Panc1 (cell line): ENCODE data around the gene CTXND1. TPM values are rescaled to one million over a fixed set of nuclear protein-coding genes. Genes with fewer than 3 reads are reported as not detected.

Experiments used
- ATAC-seq: fragments of 200-7000 bp; cut with Tn5 transposase; 2 replicates; pipeline ENCODE4 v1.9.1; 2020; ENCODE audit warnings: mild to moderate bottlenecking, moderate library complexity
- BruUV-seq: library from RNA; stranded (reverse); fragments of 400-500 nt; replicated peaks from 2 replicates; lab custom pipeline; 2021; lab: Mats Ljungman, UMichigan
- CTCF ChIA-PET: fragments of 300-600 bp; sonication (Branson Sonifier 250); formaldehyde crosslinking; loops from one replicate; lab custom pipeline; 2022; ENCODE audit warnings: antibody characterized with exemption; lab: Charles Lee
- POLR2A ChIA-PET: fragments of 300-600 bp; sonication (Branson Sonifier 250); formaldehyde crosslinking; loops from one replicate; lab custom pipeline; 2022; ENCODE audit warnings: antibody characterized with exemption; lab: Charles Lee
- DNase-seq: peaks from one replicate; pipeline ENCODE4 v3.0.0-alpha.2; 2010; ENCODE audit warnings: low read depth, low spot score
- H3K27ac ChIP-seq: 2 replicates; pipeline ENCODE4 v1.5.1; 2011; ENCODE audit warnings: mild to moderate bottlenecking, low read length, inconsistent platforms
- H3K27me3 ChIP-seq: fragments of 200-500 bp; sonication (Bioruptor generic); 2 replicates; pipeline ENCODE4 v1.6.0; 2014; ENCODE audit warnings: low read length, inconsistent platforms; ENCODE audit not compliant: control insufficient read depth, insufficient read depth
- H3K36me3 ChIP-seq: fragments of 200-500 bp; sonication (Bioruptor generic); 2 replicates; pipeline ENCODE4 v1.5.1; 2014; ENCODE audit warnings: inconsistent platforms, mild to moderate bottlenecking, low read length, moderate library complexity; ENCODE audit not compliant: control insufficient read depth, insufficient read depth
- H3K4me1 ChIP-seq: 2 replicates; pipeline ENCODE4 v1.5.1; 2011; ENCODE audit warnings: inconsistent platforms, mild to moderate bottlenecking, low read length, moderate library complexity; ENCODE audit not compliant: control insufficient read depth, insufficient read depth
- H3K4me3 ChIP-seq, 2 experiments: 2 replicates each; pipeline ENCODE4 v1.5.1; 2011 to 2012; ENCODE audit warnings: low read depth in 2 of 2, low read length in 2 of 2, mild to moderate bottlenecking in 2 of 2, inconsistent platforms in 1 of 2, moderate library complexity in 1 of 2
- H3K9me3 ChIP-seq: fragments of 200-500 bp; sonication (Bioruptor generic); 2 replicates; pipeline ENCODE4 v1.5.1; 2014; ENCODE audit warnings: low read depth, mild to moderate bottlenecking, inconsistent platforms, low read length, moderate library complexity; ENCODE audit not compliant: control insufficient read depth, insufficient read depth
- CTCF ChIP-seq: fragments of 450-650 bp; IDR thresholded peaks from 2 replicates; pipeline ENCODE4 v1.5.1; 2017; ENCODE audit warnings: mild to moderate bottlenecking
- POLR2AphosphoS5 ChIP-seq: IDR thresholded peaks from 2 replicates; pipeline ENCODE4 v1.6.1; 2012; ENCODE audit warnings: mild to moderate bottlenecking, low read depth, low read length, moderate library complexity
- REST ChIP-seq, 2 experiments: IDR thresholded peaks; 2 replicates each; pipeline ENCODE4 v1.6.1; 2011 to 2012; ENCODE audit warnings: low read depth in 2 of 2, control low read depth in 1 of 2, low read length in 1 of 2, mild to moderate bottlenecking in 1 of 2, moderate library complexity in 1 of 2; ENCODE audit not compliant: insufficient read depth in 1 of 2
- SIN3A ChIP-seq: IDR thresholded peaks from 2 replicates; pipeline ENCODE4 v1.6.1; 2012; ENCODE audit warnings: low read depth, mild to moderate bottlenecking, low read length, moderate library complexity, borderline replicate concordance; ENCODE audit not compliant: insufficient read depth
- TCF7L2 ChIP-seq: IDR thresholded peaks from 2 replicates; pipeline ENCODE4 v1.6.1; 2011; ENCODE audit warnings: mild to moderate bottlenecking, low read depth, low read length, inconsistent platforms
- in situ Hi-C: cut with HindIII; loops from 2 replicates; pipeline ENCODE4 v1.10.0; 2016; ENCODE audit warnings: low sequenced_read_pairs, low pct_unique_long_range_greater_than_20kb
- intact Hi-C: fragments of 100-400 bp; cut with micrococcal nuclease; formaldehyde crosslinking; loops from one replicate; pipeline ENCODE4 v1.10.0; 2022; ENCODE audit not compliant: unreplicated experiment
- total RNA-seq: library from RNA; stranded (reverse); gene quantifications from one replicate; pipeline ENCODE4 v1.2.1, GENCODE V29; 2021; ENCODE audit not compliant: unreplicated experiment

CTXND1 gene
- total RNA-seq, 1 experiment from 2014 or later: not detected

GRCh38 chr15:80163217-80163616 lies 88.8 kb downstream of the CTXND1 start:
- ATAC-seq (no peak), DNase-seq (no peak)
- CTCF ChIA-PET: interaction anchor here (0.8 kb wide), 1 partner anchor 12 kb away, joined by 3 read pairs; no protein-coding TSS in a partner anchor
- Histone ChIP-seq H3K4me3 (no peak overlapping the region), H3K4me1 (no peaks in the 10 kb centered on the region), H3K27ac (no peak overlapping the region), H3K36me3 (no peaks in the 10 kb centered on the region), H3K9me3 (no peaks in the 10 kb centered on the region), H3K27me3 (no peaks in the 10 kb centered on the region)
- in situ Hi-C loops (no loop called here), intact Hi-C loops (no loop called here)
- TF ChIP-seq POLR2AphosphoS5 (no peak), REST (IDR thresholded peaks at IDR 0.05; ENCODE audit: insufficient read depth in 1 of 2, low read depth in 2 of 2, low read length in 1 of 2) (no peak), CTCF (no peak), SIN3A (no peak), TCF7L2 (no peak)
- POLR2A ChIA-PET: no interaction called here
- BruUV-seq: no TSS peak

- POLR2A ChIA-PET: no interaction called here
- CTCF ChIA-PET: interaction anchor here (1.0 kb wide), 1 partner anchor 10 kb away, joined by 3 read pairs; no protein-coding TSS in a partner anchor
- Histone ChIP-seq H3K27ac (no peak overlapping the region), H3K4me1 (no peaks in the 10 kb centered on the region), H3K9me3 (no peaks in the 10 kb centered on the region), H3K36me3 (no peaks in the 10 kb centered on the region), H3K27me3 (no peaks in the 10 kb centered on the region), H3K4me3 (no peak overlapping the region)
- in situ Hi-C loops (no loop called here), intact Hi-C loops (no loop called here)
- no peak for DNase-seq
- TF ChIP-seq CTCF (no peak), POLR2AphosphoS5 (no peak), TCF7L2 (no peak), SIN3A (no peak), REST (IDR thresholded peaks at IDR 0.05; ENCODE audit: insufficient read depth in 1 of 2, low read depth in 2 of 2, low read length in 1 of 2) (no peak)
- ATAC-seq: no peak
- TSS peak; percentile 11 for BruUV-seq
Measured at GRCh38 chr15:80162059-80162554, 89.9 kb downstream of the CTXND1 start.
